Measurements from ENCODE around the gene DRAXIN.

- TF ChIP-seq CTCF (conservative IDR thresholded peaks at IDR 0.05; ENCODE audit: low read length) (no peak), EZH2phosphoT487 (IDR thresholded peaks at IDR 0.05; ENCODE audit: borderline replicate concordance, low read depth, low read length) (no peak)
Measured at GRCh38 chr1:11664336-11665065, 27.0 kb upstream of the DRAXIN start.

All from OCI-LY7 (cell line).